Epithelial cell of proximal tubule (primary cell): Measurements from ENCODE around the gene EIF2S1. TPM values are rescaled to one million over a fixed set of nuclear protein-coding genes. Genes with fewer than 3 reads are reported as not detected.

Experiments used
- DNase-seq: peaks from one replicate; pipeline ENCODE4 v3.0.0-alpha.2; 2011; ENCODE audit warnings: low read depth
- H3K4me3 ChIP-seq: 2 replicates; pipeline ENCODE4 v1.5.1; 2011; ENCODE audit warnings: low read depth, mild to moderate bottlenecking, low read length
- total RNA-seq: library from RNA; depleted of rRNA; stranded (reverse); fragments of >200 nt; gene quantifications from 2 replicates; pipeline ENCODE4 v1.2.3, GENCODE V29; 2015
- TF ChIP-seq, protein P1 (sequence below): conservative IDR thresholded peaks from 2 replicates; pipeline ENCODE4 v1.5.1; 2012; ENCODE audit warnings: low read depth, mild to moderate bottlenecking, low read length

The EIF2S1 gene
- total RNA-seq, 1 donor from 2014 or later, result 175 TPM

DNA sequence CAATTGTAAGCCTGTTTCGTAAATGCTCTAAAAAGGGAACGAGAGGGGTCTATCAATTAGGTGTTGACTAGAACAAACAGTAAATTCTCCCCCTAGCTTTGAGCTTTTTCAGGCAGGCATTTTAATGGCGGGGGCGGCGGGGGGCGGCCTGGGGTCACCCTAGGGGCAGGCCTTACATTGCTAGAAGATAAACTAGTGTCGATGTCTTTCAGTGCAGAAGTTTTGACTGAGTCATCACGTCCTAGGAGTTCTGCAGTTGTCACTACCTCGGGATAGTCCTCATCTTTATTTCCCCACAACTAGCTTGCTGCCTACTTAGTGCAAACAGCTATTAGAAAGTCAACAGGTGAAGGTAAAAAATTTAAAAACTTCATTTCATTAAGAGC is 2.2 kb upstream of the EIF2S1 start:
- TF ChIP-seq, protein P1, sequence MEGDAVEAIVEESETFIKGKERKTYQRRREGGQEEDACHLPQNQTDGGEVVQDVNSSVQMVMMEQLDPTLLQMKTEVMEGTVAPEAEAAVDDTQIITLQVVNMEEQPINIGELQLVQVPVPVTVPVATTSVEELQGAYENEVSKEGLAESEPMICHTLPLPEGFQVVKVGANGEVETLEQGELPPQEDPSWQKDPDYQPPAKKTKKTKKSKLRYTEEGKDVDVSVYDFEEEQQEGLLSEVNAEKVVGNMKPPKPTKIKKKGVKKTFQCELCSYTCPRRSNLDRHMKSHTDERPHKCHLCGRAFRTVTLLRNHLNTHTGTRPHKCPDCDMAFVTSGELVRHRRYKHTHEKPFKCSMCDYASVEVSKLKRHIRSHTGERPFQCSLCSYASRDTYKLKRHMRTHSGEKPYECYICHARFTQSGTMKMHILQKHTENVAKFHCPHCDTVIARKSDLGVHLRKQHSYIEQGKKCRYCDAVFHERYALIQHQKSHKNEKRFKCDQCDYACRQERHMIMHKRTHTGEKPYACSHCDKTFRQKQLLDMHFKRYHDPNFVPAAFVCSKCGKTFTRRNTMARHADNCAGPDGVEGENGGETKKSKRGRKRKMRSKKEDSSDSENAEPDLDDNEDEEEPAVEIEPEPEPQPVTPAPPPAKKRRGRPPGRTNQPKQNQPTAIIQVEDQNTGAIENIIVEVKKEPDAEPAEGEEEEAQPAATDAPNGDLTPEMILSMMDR, result no peak
- DNase-seq, result no peak
- H3K4me3 ChIP-seq, result peak overlapping the region; percentile 94

DNA sequence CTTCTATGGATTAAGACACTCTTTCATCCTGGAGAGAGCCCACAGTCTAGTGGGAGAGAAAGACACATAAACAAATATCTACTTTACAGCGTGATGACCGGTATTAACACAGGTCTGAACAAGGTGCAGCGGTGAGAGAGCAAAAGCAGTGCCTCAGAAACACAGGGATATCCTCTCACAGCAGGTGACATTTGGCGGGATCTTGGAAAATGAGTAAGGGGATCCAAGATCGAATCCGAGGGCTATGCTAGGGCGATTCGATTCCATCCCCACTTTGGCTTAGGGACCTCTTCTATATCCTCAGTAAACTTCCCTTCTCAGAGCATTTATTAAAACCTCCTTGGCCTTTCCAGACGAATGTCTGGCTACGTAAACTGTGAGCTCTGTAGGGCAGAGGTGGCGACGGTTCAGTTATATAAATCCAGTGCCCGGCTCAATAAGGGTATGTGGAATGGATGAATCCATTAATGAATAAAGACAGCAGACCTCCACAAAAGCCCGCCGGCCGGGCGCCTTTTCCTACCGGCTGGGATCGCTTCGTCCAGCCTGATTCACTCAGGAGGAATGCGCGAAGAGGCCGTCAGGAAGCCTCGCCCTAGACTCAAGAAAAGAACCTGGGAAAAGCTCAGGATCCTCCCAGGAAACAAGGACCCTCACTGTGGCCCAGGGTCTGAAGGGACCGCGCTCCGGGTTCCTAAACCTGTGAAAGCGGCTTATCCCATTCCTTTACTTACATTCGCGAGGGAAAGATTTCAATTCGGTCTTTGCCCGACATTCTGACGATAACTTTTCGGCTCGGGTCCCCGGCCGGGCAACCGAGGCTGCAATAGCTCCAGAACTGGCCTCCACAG is 979 bp upstream of the EIF2S1 start:
- TF ChIP-seq, protein P1, result no peak
- H3K4me3 ChIP-seq, result peak overlapping the region; percentile 94
- no peak for DNase-seq

DNA sequence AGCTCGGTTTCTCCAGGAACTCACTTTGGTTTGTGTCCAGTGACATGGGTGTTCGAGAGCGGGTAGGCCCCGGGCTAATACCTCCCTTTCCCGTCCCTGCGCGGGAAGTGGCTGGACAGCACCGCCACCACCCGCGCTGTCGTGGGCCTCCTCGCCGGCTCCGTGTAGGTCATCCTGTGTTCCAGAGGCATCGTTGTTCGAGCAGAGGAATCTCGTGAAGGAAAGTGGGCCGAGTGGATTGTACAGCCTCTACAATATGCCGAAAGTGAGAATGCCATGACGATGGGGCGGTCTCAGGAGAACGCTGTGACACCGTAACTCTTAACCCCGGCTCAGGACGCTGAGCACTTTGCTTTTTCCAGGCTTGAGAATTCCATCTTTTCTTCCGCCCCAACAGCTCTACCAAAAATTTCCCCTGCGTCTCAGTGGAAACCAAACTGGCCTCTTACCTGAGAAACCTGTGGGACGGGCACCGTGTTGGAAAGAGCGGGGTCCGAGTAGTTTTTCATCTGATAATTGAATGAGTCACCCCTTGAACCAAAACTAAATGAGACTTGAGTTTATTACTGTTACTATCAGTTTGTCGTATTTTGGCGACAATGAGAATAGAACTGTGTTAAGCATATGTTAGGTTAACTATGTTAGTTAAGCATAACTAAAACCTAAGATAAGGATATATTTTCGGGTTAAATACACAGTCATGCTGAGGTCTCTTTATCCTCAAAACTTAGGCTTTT is 510 bp downstream of the EIF2S1 start:
- TF ChIP-seq, protein P1, result no peak
- peak overlapping the region; percentile 94 for H3K4me3 ChIP-seq
- DNase-seq, result no peak

DNA sequence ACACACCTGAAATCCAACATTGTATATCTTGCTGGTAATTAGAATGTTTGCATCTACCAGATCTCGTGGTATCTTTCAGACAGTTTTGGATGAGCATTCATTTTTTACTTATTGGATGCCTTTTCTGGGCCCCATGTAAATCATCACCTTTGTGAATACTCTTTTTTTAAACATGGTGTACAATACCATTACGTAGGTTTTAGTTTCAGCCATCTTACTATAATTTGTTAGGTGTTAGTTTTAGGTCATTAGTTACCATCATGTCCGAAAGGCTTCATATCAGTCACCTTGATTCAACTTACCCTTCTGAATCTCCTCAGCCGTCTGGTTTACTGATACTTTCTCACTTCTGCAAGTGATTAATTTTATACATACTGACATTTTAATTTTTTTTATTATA is 5.3 kb downstream of the EIF2S1 start:
- TF ChIP-seq, protein P1, result no peak
- no peak for DNase-seq
- H3K4me3 ChIP-seq, result no peak overlapping the region

DNA sequence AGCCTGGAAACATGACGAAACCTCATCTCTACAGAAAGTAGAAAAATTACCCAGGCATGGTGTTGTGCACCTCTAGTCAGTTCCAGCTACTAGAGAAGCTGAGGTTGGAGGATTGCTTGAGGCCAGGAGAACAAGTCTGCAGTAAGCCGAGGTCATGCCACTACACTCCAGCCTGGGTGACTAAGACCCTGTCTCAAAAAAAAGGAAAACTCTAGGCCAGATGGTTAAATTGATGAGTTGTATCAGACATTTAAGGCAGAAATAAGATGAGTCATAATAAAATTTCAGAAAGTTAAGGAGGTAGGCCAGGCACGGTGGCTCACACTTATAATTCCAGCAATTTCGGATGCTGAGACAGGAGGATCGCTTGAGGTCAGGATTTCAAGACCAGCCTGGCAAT is 10.7 kb downstream of the EIF2S1 start:
- TF ChIP-seq, protein P1, result no peak
- H3K4me3 ChIP-seq, result no peak overlapping the region
- DNase-seq, result no peak

DNA sequence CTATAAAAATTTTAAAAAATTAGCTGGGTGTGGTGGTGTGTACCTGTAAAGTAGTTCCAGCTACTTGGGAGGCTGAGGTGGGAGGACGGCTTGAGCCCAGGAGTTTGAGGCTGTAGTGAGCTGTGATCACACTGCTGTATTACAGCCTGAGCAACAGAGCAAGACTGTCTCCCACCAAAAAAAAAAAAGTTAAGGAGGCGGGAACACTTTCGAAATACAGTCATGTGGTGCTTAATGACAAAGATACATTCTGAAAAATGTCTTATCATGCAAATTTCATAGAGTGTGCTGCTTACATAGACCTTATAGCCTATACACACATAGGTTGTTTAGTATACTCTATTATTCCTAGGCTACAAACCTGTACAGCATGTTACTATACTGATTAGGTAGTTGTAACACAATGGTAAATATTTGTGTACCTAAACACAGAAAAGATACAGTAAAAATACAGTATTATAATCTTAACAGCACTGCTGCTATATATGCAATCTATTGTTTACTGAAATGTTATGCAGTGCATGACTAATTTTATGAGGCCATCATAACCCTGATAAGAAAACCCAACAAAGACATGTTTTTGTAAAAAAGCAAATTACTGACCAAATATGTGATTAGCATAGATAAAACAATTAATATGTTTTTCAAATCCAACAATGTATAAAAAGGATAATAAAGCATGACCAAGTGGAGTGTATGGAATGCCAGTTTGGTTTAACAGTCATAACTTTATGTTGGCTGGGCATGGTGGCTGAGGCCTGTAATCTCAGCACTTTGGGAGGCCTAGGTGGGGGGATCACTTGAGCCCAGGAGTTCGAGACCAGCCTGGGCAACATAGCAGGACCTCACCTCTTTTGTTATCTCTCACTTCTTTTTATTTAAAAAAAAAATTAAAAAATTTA is 11.4 kb downstream of the EIF2S1 start:
- no peak overlapping the region for H3K4me3 ChIP-seq
- TF ChIP-seq, protein P1, result no peak
- DNase-seq, result no peak
